Keratinocyte (primary cell): ENCODE measurements around the gene AP1M1. TPM values are rescaled to one million over a fixed set of nuclear protein-coding genes. Genes with fewer than 3 reads are reported as not detected.

Experiments used
- DNase-seq: peaks from one replicate; pipeline ENCODE4 v3.0.0-alpha.2; 2011; ENCODE audit warnings: low read depth, missing footprints, low spot score
- FAIRE-seq: peaks from 2 replicates; lab custom pipeline; 2011; peaks lifted over from hg19 to GRCh38; lab: Jason Lieb, UNC
- H2AFZ ChIP-seq: 2 replicates; pipeline ENCODE4 v1.6.0; 2012; ENCODE audit warnings: low read length, control low read depth, inconsistent platforms; ENCODE audit not compliant: control insufficient read depth
- H3K27ac ChIP-seq: 2 replicates; pipeline ENCODE4 v1.5.1; 2011; ENCODE audit warnings: low read length; ENCODE audit not compliant: control insufficient read depth, insufficient read depth
- H3K27me3 ChIP-seq: 3 replicates; pipeline ENCODE4 v1.6.0; 2011; ENCODE audit warnings: low read length; ENCODE audit not compliant: control insufficient read depth, insufficient read depth; ENCODE audit errors: extremely low read depth
- H3K36me3 ChIP-seq, 2 experiments: 2 replicates in 1 of 2; 3 replicates in 1 of 2; pipeline ENCODE4 v1.5.1; 2011; ENCODE audit warnings: low read length in 2 of 2, mild to moderate bottlenecking in 1 of 2; ENCODE audit not compliant: control insufficient read depth in 2 of 2, insufficient read depth in 2 of 2; ENCODE audit errors: extremely low read depth in 1 of 2
- H3K4me1 ChIP-seq: 3 replicates; pipeline ENCODE4 v1.5.1; 2011; ENCODE audit warnings: low read length; ENCODE audit not compliant: control insufficient read depth, insufficient read depth; ENCODE audit errors: extremely low read depth
- H3K4me2 ChIP-seq: 3 replicates; pipeline ENCODE4 v1.6.0; 2011; ENCODE audit warnings: low read depth, low read length; ENCODE audit not compliant: control insufficient read depth, insufficient read depth; ENCODE audit errors: extremely low read depth
- H3K4me3 ChIP-seq, 3 experiments: fragments of 200-600 bp in 1 of 3; sonication (generic) in 1 of 3; 2 replicates in 2 of 3; 3 replicates in 1 of 3; pipeline ENCODE4 v1.5.1; 2011 to 2016; ENCODE audit warnings: low read length in 3 of 3, mild to moderate bottlenecking in 3 of 3, control low read depth in 2 of 3, inconsistent platforms in 1 of 3, low read depth in 1 of 3, mixed read lengths in 1 of 3, mixed run types in 1 of 3, moderate library complexity in 1 of 3; ENCODE audit not compliant: control insufficient read depth in 2 of 3, insufficient read depth in 2 of 3; ENCODE audit errors: extremely low read depth in 1 of 3
- H3K79me2 ChIP-seq: 2 replicates; pipeline ENCODE4 v1.6.0; 2012; ENCODE audit warnings: low read length; ENCODE audit not compliant: control insufficient read depth, insufficient read depth
- H3K9ac ChIP-seq: 3 replicates; pipeline ENCODE4 v1.6.0; 2011; ENCODE audit warnings: low read length; ENCODE audit not compliant: control insufficient read depth, insufficient read depth; ENCODE audit errors: extremely low read depth
- H3K9me1 ChIP-seq: 3 replicates; pipeline ENCODE4 v1.6.0; 2011; ENCODE audit warnings: low read length; ENCODE audit not compliant: control insufficient read depth, insufficient read depth; ENCODE audit errors: extremely low read depth
- H3K9me3 ChIP-seq: 2 replicates; pipeline ENCODE4 v1.5.1; 2012; ENCODE audit warnings: low read depth, low read length; ENCODE audit not compliant: control insufficient read depth
- H4K20me1 ChIP-seq: 3 replicates; pipeline ENCODE4 v1.6.0; 2011; ENCODE audit warnings: low read length; ENCODE audit not compliant: control insufficient read depth, insufficient read depth; ENCODE audit errors: extremely low read depth
- CTCF ChIP-seq, 3 experiments: IDR thresholded peaks in 1 of 3; conservative IDR thresholded peaks in 1 of 3; optimal IDR thresholded peaks in 1 of 3; 2 replicates in 2 of 3; 3 replicates in 1 of 3; pipeline versions ENCODE3 to v1.5.1; 2011; ENCODE audit warnings: low read length in 3 of 3, mild to moderate bottlenecking in 3 of 3, moderate library complexity in 2 of 3, control low read depth in 1 of 3, inconsistent platforms in 1 of 3; ENCODE audit not compliant: insufficient read depth in 2 of 3; ENCODE audit errors: extremely low read depth in 1 of 3
- EZH2 ChIP-seq: IDR thresholded peaks from one replicate; pipeline ENCODE4 v1.6.1; 2012; ENCODE audit warnings: inconsistent platforms, mild to moderate bottlenecking, low read length, moderate library complexity
- dilution Hi-C: fragments of 300-500 bp; cut with MboI; formaldehyde crosslinking; loops from one replicate; pipeline ENCODE4 v1.7.0; 2020; ENCODE audit warnings: low sequenced_read_pairs; ENCODE audit not compliant: extremely low pct_ligation_motif_present
- polyA plus RNA-seq, 5 experiments: library from polyadenylated mRNA; depleted of rRNA in 3 of 5; stranded (reverse) in 3 of 5; stranded (forward) in 1 of 5; unstranded in 1 of 5; fragments of >200 nt; gene quantifications; 1 replicate in 1 of 5; 2 replicates in 3 of 5; 3 replicates in 1 of 5; pipeline versions ENCODE4 v1.2.1 to v1.2.3, GENCODE V29; 2011 to 2012; ENCODE audit warnings: missing spikeins in 2 of 5, low read depth in 1 of 5, low replicate concordance in 1 of 5

The AP1M1 gene
- polyA plus RNA-seq, 1 donor (not counting 4 experiments of a cell fraction or from before 2014, with no cell fraction given), result 27.7 TPM

- no peaks in the 10 kb centered on the region for H3K9me3 ChIP-seq
- H3K36me3 ChIP-seq, result peaks cover 23 to 43% of the 10 kb centered on the region in 2 experiments
- H3K4me3 ChIP-seq, result no peak overlapping the region
- DNase-seq (no peak), FAIRE-seq (no peak)
- dilution Hi-C loops, result no loop called here
- H3K27me3 ChIP-seq, result no peaks in the 10 kb centered on the region
- no peak overlapping the region for H3K9ac ChIP-seq
- TF ChIP-seq EZH2 (no peak), CTCF (optimal IDR thresholded peaks at IDR 0.05 in 1 of 3, IDR thresholded peaks at IDR 0.05 in 1 of 3, conservative IDR thresholded peaks at IDR 0.05 in 1 of 3; ENCODE audit: extremely low read depth in 1 of 3, insufficient read depth in 2 of 3, low read length in 3 of 3) (no peak)
- H4K20me1 ChIP-seq, result no peaks in the 10 kb centered on the region
- H3K79me2 ChIP-seq, result no peaks in the 10 kb centered on the region
- no peaks in the 10 kb centered on the region for H3K9me1 ChIP-seq
- no peak overlapping the region for H3K27ac ChIP-seq
- H3K4me2 ChIP-seq, result no peak overlapping the region
- H3K4me1 ChIP-seq, result no peaks in the 10 kb centered on the region
- no peak overlapping the region for H2AFZ ChIP-seq
These were observed 29.4 kb downstream of the AP1M1 start for GRCh38 chr19:16226878-16227836.

- TF ChIP-seq EZH2, result no peak
- no peak for TF ChIP-seq CTCF (optimal IDR thresholded peaks at IDR 0.05 in 1 of 3, IDR thresholded peaks at IDR 0.05 in 1 of 3, conservative IDR thresholded peaks at IDR 0.05 in 1 of 3; ENCODE audit: extremely low read depth in 1 of 3, insufficient read depth in 2 of 3, low read length in 3 of 3)
- Histone ChIP-seq H2AFZ (no peak overlapping the region), H3K9me1 (no peaks in the 10 kb centered on the region), H3K27me3 (no peaks in the 10 kb centered on the region), H3K4me2 (no peak overlapping the region), H3K79me2 (no peaks in the 10 kb centered on the region), H3K9ac (no peak overlapping the region), H4K20me1 (no peaks in the 10 kb centered on the region), H3K27ac (no peak overlapping the region), H3K9me3 (no peaks in the 10 kb centered on the region), H3K4me3 (no peak overlapping the region), H3K36me3 (peaks cover 27 to 47% of the 10 kb centered on the region in 2 experiments), H3K4me1 (no peaks in the 10 kb centered on the region)
- DNase-seq (no peak), FAIRE-seq (no peak)
- dilution Hi-C loops, result no loop called here
These were observed 30.3 kb downstream of the AP1M1 start for GRCh38 chr19:16227837-16228636.
